Dermis blood vessel endothelial cell (primary cell): ENCODE measurements around the gene FRMD3. TPM values are rescaled to one million over a fixed set of nuclear protein-coding genes. Genes with fewer than 3 reads are reported as not detected.

Source experiments
- DNase-seq: peaks from one replicate; pipeline ENCODE4 v3.0.0; 2010
- total RNA-seq: library from RNA; depleted of rRNA; stranded (reverse); fragments of >200 nt; gene quantifications from 2 replicates; pipeline ENCODE4 v1.2.3, GENCODE V29; 2014

Gene FRMD3
- total RNA-seq, 1 donor from 2014 or later = 6.1 TPM

DNA sequence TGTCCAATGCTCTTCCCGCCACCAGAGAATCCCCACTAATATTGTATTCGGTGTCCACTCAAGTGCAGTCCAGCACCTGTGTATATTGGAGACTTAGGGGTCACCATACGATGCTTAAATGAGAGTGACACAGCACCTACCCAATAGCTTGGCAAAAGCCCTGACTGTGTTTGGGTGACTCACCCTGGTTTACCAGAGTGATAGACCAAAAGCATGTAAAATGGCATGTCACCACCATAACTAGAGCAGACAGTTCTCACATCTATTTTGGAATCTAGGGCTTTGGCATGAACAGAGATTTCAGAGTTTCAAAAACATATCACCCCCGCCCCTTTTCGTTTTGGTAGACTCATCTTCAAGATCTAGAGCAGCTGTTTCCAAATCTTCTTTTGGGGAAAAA, 257.9 kb downstream of the FRMD3 start:
- DNase-seq = peak; percentile 11

DNA sequence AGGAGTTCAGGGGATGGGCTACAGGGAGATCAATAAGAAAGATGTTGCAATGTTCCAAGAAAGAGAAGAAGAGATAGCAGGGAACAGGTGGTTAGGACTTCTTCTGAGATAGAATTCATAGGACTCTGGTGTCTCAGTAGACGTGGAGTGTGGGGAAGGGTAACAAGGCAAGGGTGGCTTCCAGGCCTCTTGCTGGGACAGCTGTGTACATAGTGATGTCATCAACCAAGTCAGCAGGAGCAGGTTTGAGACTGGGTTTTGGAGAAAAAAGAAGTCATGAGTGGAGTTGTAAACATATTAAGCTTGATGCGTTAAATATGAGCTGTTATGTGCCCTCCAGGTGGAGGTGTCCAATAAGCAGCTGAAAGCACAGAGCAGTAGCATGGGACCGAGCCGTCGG, 263.4 kb downstream of the FRMD3 start:
- DNase-seq = no peak

DNA sequence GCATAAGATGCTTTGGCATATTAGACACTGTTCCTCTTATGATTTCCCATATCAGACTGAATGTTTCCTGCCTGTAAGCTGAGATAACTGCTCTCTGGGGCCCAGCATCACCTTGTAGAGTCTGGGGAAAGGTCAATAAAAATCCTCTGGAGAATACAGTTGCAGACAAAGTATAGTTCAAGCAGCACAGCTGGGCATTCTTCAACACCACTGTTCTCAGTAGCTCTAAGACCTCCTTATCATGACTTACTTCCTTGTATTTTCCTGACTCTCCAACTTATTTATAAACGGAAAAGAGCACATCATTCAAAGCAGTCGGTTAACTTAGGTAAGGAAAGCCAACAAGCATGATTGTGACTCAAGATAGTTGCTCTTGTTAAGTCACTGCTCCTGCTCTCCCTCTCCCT, 266.5 kb downstream of the FRMD3 start:
- DNase-seq = peak; percentile 89

DNA sequence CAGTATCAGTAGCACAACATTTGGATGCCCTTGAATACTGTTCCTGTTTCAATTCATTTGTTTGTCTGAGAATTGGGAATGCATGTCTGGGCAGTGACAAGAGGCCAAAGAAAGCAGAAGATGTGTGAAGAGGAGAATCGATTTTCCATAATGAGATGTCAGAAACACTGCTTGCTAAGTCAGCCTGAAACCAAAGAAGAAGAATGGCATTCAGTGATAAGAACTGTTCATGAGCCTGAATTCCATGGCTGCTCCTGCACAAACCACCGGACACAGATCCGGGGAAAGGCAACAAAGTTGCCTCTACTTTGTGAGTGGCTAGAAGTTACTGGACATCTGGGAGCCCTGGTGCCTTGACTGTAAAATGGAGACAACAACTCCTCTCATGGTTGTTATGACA, 268.1 kb downstream of the FRMD3 start:
- DNase-seq = peak; percentile 32

DNA sequence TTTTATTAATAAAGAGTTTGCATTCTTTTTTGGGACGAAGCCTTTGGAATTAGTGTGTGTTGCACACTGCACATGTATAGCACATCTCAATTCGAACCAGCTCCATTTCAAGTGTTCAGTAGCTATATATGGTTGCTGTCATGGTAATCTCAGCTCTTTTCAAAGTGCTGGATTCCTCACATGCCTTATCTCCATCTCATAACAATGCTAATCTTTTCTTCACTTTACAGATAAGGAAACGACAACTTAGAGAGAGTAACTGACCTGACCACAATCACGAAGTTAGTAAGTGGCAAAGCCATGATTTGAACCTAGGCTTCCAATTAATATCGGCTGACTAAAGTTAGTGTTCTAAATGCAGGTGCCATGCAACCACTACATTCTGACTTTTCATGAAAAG, 270.5 kb downstream of the FRMD3 start:
- DNase-seq = peak; percentile 9

DNA sequence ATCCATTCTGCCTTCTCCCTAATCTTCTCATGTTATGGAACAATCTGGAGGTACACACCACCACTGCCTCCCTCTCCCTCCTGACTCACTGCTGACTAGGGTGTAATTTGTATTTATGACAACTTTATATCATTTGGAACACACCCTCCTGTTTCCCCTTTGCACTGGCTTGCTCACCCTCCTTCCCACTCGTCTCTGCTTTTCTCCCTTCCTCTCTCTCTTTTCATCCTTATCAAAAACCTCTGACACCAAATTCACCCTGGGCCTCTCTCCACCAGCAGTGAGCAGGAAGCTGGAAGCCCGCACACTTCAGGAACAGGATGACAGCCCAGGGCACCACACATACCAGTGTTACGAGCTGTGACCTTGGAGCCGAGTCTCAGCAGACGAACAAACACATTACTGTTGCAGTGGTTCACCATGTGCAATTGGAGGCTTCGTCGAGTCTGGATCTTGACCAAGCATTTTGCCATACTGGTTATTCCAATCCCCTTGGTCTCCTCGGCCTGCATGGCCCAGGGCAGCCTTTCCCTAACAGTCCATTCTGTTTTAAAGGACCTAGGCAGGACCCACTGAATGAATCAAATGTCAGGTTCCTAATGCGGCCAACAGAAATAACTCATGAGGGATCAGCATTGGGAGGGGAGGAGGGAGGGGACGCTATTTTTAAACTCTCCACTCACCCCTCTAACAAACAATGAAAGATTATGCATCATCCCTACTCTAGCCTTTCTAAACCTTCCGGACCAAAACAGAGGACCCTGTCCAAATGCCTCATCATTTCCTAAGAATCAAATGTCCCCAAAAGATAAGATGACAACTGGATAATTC, 271.3 kb downstream of the FRMD3 start:
- peak; percentile 63 for DNase-seq

DNA sequence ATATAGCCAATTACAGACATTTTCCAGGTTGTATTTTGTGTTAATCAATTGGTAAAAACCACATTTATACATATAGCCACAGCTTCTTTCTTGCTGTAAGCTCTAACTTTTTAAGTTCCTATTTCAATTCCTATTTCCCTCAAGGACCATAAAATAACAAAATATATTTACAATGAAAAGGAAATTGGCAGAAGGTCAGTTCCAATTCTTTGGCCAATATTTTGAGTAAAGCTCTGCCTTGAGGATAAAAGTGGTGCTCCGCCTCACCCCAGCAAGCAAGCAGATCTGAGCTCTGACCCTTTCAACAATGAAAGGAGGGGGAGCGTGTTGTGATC, 271.9 kb downstream of the FRMD3 start:
- DNase-seq = no peak

DNA sequence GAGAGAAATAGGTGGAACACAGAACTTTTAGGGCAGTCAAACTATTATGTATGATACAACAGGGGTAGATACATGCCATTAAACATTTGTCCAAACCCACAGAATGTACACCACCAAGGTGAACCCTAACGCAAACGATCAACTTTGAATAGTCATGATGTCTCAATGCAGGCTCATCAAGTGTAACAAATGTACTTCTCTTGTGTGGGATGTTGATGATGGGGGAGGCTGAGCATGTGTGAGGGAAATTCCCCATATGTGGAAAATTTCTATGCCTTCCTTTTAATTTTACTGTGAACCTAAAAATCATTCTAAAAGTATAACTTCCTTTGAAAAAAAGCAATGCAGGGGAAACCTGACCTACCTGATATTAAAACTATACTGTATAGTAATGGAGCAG, 273.9 kb downstream of the FRMD3 start:
- DNase-seq = no peak

DNA sequence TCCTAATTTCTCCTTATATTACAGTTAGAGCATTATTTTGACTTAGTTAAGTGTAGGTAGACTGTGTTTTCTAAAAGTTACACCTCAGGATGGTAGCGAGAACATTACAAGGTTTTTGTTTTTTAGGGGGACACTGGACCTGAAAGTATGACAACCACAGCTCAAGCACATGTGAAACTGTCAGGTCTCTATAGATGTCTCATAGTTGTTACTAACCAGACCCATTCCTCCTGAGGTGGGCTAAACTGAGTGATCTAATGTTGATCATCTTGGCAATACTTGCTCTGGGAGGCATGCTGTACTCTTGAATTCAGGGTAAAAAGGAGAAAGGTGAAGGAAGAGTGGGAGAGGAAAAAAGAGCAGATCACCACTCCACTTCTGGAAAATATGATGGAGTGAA, 278.6 kb downstream of the FRMD3 start:
- DNase-seq = no peak

DNA sequence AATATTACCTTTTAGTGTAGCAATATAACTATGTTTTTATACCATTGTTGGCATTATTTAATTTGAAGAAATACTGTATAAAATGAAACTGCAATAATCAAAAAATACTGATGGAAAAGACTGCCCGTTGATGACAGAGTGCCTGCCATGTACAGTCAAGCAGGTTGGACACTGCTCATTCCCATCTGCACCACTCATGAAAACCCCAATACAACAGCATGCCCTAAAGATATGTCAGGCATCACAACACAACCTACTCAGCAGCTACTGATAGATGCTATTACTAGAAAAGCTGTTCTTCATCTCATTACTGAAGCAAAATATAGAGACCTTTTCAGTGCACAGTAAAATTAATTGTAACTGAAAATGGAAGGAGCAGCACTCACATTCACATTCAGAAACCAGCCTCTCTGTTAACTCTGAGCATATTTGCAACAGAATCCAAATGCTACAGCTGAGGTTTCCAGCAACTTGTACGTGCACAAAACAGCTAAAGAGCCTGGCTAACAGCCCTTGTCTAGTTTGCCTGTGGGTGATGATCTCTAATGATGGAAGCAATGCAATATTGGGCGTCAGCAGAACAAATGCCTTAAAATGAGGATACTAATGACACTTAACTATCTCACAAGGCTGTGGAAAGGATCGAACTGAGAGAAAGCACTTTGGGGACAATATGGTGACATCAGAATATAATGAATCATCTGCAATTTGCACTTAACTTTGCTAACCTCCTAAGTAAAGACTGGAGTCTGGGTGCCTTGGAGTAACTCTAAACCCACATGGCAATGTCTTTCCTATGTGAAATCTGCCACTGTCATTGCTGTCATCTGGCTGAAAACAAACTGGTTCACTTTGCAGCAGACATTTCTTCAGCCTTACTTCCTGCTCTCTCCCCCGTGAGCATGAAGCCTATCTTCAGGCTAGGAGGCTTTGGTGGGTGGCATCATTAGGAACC, 280.0 kb downstream of the FRMD3 start:
- no peak for DNase-seq

DNA sequence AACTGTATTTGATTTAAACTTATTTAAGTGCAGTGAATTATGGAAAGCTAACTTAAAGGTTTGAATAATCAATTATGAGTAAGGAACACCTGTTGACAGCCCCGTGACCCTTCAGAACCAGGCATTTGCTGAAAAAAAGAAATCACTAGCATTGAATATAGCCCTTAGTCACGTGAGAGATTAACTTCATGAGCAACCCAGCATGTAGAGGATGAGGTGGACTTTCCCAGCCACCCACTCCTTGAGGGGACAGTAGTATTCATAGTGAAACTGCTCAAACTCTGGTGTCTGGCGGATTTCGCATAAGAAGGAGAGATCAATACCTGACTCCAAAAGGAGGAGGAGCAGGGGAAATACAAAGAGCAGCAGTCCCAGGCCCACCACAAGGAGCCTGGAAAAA, 290.5 kb downstream of the FRMD3 start:
- DNase-seq = no peak

DNA sequence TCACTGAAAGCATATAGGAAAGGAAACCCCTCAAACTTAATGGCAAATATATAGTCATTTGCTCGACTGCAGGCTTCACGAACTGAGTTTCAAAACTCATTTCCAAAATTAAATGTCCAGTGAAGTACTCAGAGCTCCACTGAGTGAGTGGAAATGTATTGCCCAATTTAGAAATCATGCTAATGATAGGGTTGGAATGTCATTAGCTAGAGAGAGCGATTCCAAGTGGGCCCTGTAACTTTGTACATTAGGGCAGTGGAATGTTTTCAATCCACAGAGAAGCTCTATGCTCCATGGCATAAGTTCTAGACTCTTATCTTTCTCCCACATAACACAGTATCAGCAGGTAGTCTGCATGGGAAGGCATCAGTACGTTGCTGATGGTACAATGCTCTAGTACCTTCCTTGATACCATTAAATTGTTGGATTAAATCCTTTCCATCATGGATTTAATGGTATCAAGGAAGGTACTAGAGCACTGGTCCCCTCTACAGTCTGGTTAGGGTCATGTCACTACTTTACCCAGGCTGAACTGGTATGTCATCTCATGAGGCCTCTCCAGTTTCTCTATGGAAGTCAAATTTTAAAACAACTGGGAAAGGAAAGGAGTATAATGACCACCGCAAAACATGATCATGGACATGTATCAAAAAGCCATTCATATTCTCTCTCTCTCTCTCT, 292.1 kb downstream of the FRMD3 start:
- no peak for DNase-seq

DNA sequence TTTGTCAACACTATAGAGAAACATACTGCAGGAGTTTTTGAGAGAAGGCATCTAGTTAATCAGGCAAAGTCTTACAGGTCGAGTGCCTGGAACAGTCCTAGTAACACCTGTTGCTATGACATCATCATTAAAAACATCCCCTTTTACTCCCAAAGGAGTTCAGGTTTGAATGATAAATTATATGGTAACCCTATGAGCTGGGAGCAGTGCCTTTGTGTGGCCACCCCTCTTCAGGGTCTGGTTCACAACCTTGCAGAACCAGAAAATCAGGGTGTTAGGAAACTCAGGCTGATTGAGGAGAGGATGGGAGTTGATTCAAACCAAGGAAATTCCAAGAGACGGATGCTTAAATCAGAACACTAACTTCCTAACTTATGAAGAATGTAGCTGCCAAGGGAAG, 296.1 kb downstream of the FRMD3 start:
- DNase-seq = no peak

DNA sequence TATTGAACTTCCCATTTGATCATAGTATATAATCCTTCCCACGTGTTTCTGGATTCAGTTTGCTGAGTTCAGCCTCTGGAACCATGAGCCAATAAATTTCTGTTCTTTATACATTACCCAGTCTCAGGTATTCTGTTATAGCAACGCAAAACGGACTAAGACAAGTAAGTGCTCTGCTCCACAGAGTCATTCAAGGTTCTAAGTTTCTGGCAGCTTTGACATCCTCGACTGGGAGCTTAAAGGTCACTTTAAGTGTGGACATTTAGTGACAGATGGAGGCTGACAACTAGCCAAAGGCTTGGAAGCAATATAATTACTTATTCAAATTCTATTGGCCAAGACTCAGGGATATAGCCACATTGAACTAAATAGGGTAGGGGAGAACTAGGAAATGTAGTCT, 297.5 kb downstream of the FRMD3 start:
- no peak for DNase-seq

DNA sequence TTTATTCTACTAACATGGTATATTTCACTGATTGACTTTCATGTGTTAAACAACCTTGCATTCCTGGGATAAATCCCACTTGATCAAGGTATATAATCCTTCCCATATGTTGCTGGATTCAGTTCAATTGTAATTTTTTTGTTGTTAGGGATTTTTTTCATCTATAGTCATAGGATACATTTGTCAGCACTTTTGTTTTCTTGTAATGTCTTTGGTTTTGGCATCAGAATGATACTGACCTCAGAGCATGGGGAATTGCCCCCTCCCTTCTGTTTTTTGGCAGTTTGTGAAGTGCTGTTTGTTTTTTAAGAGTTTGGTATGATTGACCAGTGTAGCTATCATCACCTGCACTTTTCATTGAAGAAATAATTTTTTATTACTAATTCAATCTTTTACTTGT, 298.5 kb downstream of the FRMD3 start:
- no peak for DNase-seq

DNA sequence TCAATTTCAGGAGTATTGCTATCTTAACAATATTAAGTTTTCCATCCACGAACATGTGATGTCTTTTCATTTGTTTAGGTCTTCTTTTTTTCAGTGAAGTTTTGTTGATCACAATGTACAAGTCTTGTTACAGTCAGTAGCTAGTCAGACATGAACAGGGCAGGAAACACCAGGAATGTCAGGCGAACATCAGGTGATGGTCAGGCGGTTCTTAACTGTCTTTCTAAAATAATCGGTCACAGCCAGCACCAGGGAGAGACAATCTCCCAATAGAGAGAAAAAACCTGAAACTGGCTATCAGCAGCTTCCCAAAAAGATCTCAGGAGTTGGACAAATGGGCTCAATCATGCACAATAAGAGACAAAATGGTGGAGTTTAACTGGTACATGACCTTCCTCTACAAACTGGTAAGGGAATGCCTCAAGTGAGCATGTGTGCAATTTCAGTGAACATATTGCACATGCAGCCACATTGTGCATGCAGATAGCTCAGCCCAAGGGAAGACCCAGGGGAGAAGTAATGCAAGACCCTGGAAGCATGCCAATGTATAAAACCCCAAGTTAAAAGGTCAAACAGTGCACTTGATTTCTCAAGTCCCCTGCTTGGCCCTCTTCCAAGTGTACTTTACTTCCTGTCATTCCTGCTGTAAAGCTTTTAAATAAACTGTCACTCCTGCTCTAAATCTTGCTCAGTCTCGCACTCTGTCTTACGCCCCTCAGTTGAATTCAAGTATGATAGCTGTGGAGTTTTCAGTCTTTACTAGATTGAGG, 299.1 kb downstream of the FRMD3 start:
- DNase-seq = peak; percentile 10

DNA sequence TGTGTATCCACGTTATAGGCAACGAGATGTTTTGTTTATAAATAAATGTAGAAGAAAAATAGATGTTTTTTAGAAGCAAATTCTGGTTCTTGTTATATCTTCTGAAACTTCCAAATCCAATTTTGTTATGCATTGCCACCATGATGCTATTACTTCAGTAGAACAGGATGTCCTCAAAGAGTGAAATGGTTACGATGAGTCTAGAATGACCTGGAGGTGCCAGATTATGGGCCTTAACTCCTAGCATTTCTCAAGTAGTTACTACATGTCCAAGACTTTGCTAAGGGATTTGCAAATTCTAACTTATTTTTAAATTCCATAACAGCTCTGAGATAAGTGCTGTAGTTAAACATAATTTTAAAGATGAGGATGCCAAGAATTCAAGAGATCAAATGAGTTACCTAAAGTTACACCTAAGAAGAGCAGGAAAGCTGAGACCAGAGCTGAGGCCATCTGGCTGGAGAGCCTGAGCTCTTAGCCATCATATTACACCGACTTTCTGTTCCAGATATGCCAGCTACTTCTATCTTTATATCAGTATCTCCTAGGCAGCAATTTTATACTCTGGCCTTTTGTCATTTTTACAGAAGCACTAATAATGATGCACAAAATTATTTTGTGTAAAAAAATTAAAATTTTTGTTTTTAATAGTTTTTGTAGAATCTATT, 302.0 kb downstream of the FRMD3 start:
- DNase-seq = no peak

DNA sequence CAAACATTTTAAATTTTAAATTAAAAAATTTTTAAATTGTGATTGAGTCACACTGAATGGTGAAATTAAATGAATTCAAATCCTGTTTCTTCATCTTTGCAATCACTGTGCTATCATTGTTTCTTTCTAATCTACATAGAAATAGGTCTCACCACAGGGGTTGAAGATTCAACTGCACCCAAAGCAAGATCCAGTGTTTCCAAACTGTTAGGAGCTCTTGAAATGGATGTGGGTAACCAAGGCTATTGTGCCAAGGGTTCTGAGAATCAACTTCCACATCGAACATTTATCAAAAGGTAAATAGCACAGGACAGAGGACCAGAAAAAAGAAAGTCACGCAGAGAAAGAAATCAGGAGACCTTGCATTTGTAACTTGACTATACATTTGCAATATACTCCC, 302.7 kb downstream of the FRMD3 start:
- no peak for DNase-seq

DNA sequence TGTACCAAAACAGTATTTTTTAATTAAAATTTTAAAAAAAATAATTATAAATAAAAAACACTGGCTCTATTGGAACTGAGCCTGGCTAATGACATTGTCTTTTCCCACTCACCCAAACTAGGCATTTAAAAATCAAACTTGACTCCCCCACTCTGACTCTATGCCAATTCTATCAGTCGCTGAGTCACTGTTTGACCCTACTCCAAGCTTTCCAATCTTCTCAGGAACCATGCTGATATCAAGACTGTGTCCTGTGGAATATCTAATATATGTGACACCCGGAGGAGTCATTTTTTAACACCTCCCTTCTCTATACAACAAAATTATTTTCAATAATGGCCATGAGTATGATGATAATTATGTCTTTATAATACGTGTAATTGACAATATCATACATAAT, 303.7 kb downstream of the FRMD3 start:
- DNase-seq = peak; percentile 39

DNA sequence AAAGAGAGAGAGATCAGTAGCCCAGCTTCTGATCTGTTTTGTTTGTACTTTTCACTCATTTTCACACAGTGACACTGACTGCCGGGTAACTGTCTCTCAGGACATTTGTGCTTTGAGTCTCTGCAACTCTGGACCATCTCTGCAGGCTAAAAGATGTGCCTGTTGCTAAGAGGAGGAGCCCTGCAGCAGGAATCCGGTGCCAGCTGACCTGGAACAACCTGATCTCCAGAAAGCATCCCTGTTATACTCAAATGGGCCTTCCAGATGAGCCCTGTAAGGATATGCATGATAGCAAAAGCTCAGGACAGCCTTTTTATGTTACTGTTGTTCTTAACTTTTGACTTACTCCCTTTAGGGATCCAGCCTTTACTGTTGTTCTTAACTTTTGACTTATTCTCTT, 304.6 kb downstream of the FRMD3 start:
- no peak for DNase-seq

DNA sequence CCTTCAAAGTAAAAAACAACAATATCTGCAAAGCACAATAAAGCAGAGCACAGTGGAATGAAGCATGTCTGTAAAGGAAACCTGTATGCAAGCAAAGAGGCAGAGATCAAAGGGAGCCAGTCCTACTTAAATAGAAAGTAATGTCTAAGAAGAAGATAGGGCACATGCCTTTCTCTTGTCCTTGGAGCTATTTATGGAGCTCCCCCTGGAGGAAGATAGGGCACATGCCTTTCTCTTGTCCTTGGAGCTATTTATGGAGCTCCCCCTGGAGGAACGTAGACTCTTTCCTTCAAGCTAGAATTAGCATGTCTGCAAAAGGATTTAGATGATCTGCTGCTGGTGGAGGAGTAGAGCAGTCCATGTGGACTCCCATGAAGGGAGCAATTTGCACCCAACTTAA, 307.2 kb downstream of the FRMD3 start:
- no peak for DNase-seq

DNA sequence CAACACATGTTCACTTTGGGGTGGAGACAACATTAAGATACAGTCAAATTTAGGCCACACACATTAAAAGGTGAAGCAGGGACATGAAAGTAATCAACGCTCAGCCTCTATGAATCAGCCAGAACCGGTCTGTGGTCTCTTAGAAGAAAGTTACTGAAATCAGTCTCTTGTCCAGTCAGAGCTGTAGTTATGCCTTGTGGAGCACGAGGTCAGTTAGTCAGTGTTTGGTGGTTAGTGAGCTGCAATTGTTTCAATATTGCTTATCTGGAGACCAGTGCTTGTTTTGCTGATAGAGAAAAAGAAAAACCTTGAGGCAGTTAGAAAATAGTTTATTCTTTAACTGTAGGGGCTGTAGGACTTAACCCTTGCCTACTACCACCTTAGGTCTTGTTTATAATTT, 317.5 kb downstream of the FRMD3 start:
- peak; percentile 58 for DNase-seq
